A549 (cell line): ENCODE measurements around the gene LTBP3.

Experiments
- BHLHE40 ChIP-seq: IDR thresholded peaks from 2 replicates; pipeline ENCODE4 v1.6.1; 2012; ENCODE audit warnings: low read depth, low read length, inconsistent platforms
- CHD4 ChIP-seq: fragments of 200-600 bp; sonication (generic); IDR thresholded peaks from 2 replicates; pipeline ENCODE4 v1.6.1; 2016; ENCODE audit warnings: antibody characterized with exemption, mild to moderate bottlenecking, borderline replicate concordance
- CTCF ChIP-seq: fragments of >200 bp; sonication (Bioruptor Twin); formaldehyde crosslinking; IDR thresholded peaks from 3 replicates; pipeline ENCODE4 v1.5.1; 2016
- EP300 ChIP-seq, 2 experiments: fragments of >200 bp; sonication (Bioruptor Twin); formaldehyde crosslinking; IDR thresholded peaks; 2 replicates in 1 of 2; 3 replicates in 1 of 2; pipeline ENCODE4 v1.6.1; 2016 to 2017
- ESRRA ChIP-seq: fragments of 150-350 bp; IDR thresholded peaks from 2 replicates; pipeline ENCODE4 v1.6.1; 2014; ENCODE audit warnings: mild to moderate bottlenecking, low read length, borderline replicate concordance
- JUNB ChIP-seq: fragments of >200 bp; sonication (Bioruptor Twin); formaldehyde crosslinking; IDR thresholded peaks from 2 replicates; pipeline ENCODE4 v1.6.1; 2016
- MAX ChIP-seq: IDR thresholded peaks from 2 replicates; pipeline ENCODE4 v1.6.1; 2012
- MAZ ChIP-seq: fragments of 150-350 bp; IDR thresholded peaks from 2 replicates; pipeline ENCODE4 v1.6.1; 2014; ENCODE audit warnings: antibody characterized with exemption, low read depth, low read length, borderline replicate concordance
- POLR2A ChIP-seq: IDR thresholded peaks from 2 replicates; pipeline ENCODE4 v1.6.1; 2012; ENCODE audit warnings: mild to moderate bottlenecking, low read length
- RAD21 ChIP-seq, 2 experiments: fragments of >200 bp in 1 of 2; sonication (Bioruptor Twin) in 1 of 2; formaldehyde crosslinking in 1 of 2; IDR thresholded peaks in 1 of 2; conservative IDR thresholded peaks in 1 of 2; 2 replicates in 1 of 2; 3 replicates in 1 of 2; pipeline ENCODE4 v1.6.1; 2012 to 2018; ENCODE audit warnings: inconsistent platforms in 1 of 2
- REST ChIP-seq: fragments of 200-600 bp; sonication (generic); IDR thresholded peaks from 2 replicates; pipeline ENCODE4 v1.6.1; 2016; ENCODE audit warnings: antibody characterized with exemption, mild to moderate bottlenecking, moderate library complexity

- TF ChIP-seq JUNB (no peak), CTCF (no peak), REST (no peak), EP300 (IDR thresholded peaks at IDR 0.05) (no peak), BHLHE40 (no peak), MAX (no peak), CHD4 (no peak), MAZ (no peak), ESRRA (no peak), RAD21 (conservative IDR thresholded peaks at IDR 0.05 in 1 of 2, IDR thresholded peaks at IDR 0.05 in 1 of 2) (no peak), POLR2A (no peak)
These were observed 67.0 kb downstream of the LTBP3 start for GRCh38 chr11:65491163-65491465.
